ENCODE measurements around the gene SLC51A.

SLC51A gene

DNA sequence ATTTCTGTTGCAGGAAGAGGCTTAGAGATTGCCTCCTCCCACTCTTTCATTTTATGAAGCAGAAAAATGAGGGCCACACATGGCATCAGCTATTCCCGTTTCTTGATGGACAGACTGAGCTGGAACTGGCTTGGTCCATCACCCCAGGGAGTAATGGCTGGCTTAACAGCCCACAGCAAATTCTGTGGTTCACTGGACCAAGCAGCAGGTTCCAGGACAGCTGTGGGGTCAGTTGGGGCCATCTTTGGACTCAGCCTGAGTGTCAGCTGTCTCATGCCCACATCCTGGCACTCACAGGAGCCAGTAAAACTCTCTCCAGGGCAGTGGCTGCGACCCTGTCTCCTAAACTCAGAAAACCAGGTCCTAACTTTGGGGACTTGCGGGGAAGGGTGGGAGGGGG is 41.7 kb upstream of the SLC51A start:
- TF ChIP-seq SPI1 (IDR thresholded peaks at IDR 0.05; ENCODE audit: borderline replicate concordance, low read depth) (no peak), POLR2AphosphoS5 (IDR thresholded peaks at IDR 0.05; ENCODE audit: low read depth) (no peak), GABPA (IDR thresholded peaks at IDR 0.05; ENCODE audit: low read depth) (no peak)
- TF ChIP-seq, protein P1, sequence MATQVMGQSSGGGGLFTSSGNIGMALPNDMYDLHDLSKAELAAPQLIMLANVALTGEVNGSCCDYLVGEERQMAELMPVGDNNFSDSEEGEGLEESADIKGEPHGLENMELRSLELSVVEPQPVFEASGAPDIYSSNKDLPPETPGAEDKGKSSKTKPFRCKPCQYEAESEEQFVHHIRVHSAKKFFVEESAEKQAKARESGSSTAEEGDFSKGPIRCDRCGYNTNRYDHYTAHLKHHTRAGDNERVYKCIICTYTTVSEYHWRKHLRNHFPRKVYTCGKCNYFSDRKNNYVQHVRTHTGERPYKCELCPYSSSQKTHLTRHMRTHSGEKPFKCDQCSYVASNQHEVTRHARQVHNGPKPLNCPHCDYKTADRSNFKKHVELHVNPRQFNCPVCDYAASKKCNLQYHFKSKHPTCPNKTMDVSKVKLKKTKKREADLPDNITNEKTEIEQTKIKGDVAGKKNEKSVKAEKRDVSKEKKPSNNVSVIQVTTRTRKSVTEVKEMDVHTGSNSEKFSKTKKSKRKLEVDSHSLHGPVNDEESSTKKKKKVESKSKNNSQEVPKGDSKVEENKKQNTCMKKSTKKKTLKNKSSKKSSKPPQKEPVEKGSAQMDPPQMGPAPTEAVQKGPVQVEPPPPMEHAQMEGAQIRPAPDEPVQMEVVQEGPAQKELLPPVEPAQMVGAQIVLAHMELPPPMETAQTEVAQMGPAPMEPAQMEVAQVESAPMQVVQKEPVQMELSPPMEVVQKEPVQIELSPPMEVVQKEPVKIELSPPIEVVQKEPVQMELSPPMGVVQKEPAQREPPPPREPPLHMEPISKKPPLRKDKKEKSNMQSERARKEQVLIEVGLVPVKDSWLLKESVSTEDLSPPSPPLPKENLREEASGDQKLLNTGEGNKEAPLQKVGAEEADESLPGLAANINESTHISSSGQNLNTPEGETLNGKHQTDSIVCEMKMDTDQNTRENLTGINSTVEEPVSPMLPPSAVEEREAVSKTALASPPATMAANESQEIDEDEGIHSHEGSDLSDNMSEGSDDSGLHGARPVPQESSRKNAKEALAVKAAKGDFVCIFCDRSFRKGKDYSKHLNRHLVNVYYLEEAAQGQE (IDR thresholded peaks at IDR 0.05; ENCODE audit: insufficient replicate concordance, low read depth), result no peak
- TF ChIP-seq, protein P2, sequence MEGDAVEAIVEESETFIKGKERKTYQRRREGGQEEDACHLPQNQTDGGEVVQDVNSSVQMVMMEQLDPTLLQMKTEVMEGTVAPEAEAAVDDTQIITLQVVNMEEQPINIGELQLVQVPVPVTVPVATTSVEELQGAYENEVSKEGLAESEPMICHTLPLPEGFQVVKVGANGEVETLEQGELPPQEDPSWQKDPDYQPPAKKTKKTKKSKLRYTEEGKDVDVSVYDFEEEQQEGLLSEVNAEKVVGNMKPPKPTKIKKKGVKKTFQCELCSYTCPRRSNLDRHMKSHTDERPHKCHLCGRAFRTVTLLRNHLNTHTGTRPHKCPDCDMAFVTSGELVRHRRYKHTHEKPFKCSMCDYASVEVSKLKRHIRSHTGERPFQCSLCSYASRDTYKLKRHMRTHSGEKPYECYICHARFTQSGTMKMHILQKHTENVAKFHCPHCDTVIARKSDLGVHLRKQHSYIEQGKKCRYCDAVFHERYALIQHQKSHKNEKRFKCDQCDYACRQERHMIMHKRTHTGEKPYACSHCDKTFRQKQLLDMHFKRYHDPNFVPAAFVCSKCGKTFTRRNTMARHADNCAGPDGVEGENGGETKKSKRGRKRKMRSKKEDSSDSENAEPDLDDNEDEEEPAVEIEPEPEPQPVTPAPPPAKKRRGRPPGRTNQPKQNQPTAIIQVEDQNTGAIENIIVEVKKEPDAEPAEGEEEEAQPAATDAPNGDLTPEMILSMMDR (IDR thresholded peaks at IDR 0.05; ENCODE audit: insufficient read depth, low read length), result no peak
- DNase-seq (ENCODE audit: low read depth in 1 of 2, low spot score in 1 of 2), result no peak
- H3K4me3 ChIP-seq (replicated peaks; ENCODE audit: insufficient read depth, low read length), result no peak overlapping the region
- no peaks in the 10 kb centered on the region for H3K27me3 ChIP-seq (ENCODE audit: insufficient read depth, poor library complexity, severe bottlenecking)
- H3K27ac ChIP-seq (replicated peaks), result no peak overlapping the region

DNA sequence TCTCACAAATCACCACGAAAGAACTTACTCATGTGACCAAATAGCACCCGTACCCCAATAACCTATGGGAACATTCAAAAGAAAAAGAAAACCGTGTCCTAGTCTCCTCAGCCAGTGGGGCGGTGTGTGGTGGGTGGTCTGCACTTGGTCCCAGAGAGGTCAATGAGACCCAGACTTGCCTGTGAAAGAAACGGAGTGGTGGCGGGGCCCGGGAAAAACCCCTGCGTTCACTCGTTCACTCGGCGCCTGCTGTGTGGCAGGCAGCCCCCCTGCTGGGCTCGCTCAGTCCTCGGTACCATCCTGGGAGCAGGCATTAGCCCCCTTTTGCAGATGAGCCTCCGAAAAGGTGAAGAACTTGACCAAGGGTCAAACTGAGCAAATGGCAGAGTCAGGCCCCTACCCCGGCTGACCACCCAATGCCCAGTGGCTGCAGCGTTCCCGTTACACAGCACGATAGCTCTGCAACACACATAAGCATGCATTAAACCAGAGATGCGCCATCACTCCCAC is 41.2 kb upstream of the SLC51A start:
- Histone ChIP-seq H3K4me3 (replicated peaks; ENCODE audit: insufficient read depth, low read length) (no peak overlapping the region), H3K27me3 (ENCODE audit: insufficient read depth, poor library complexity, severe bottlenecking) (no peaks in the 10 kb centered on the region), H3K27ac (replicated peaks) (no peak overlapping the region)
- no peak for DNase-seq (ENCODE audit: low read depth in 1 of 2, low spot score in 1 of 2)
- TF ChIP-seq, protein P1 (IDR thresholded peaks at IDR 0.05; ENCODE audit: insufficient replicate concordance, low read depth), result no peak
- TF ChIP-seq SPI1 (IDR thresholded peaks at IDR 0.05; ENCODE audit: borderline replicate concordance, low read depth), result no peak

DNA sequence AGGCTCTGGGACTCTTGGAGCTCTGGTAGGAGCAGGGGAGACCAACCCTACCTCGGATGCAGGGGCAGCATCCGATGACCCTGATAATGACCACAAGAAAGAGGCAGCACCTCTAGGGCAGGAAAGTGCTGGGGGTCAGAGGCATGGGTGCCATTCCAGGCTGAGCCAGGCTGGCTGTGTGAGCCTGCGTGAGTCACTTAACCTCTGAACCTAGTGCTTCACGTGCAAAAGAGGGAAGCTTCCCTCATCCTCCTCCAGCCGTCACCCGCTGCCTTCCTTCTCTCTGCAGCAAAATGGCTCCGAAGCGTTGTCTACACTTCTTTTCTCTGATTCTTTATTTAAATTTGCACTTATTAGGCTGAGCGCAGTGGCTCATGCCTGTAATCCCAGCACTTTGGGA is 40.6 kb upstream of the SLC51A start:
- no peaks in the 10 kb centered on the region for H3K27me3 ChIP-seq (ENCODE audit: insufficient read depth, poor library complexity, severe bottlenecking)
- TF ChIP-seq POLR2AphosphoS5 (IDR thresholded peaks at IDR 0.05; ENCODE audit: low read depth) (no peak), GABPA (IDR thresholded peaks at IDR 0.05; ENCODE audit: low read depth) (no peak), SPI1 (IDR thresholded peaks at IDR 0.05; ENCODE audit: borderline replicate concordance, low read depth) (no peak)
- TF ChIP-seq, protein P1 (IDR thresholded peaks at IDR 0.05; ENCODE audit: insufficient replicate concordance, low read depth), result no peak
- TF ChIP-seq, protein P2 (IDR thresholded peaks at IDR 0.05; ENCODE audit: insufficient read depth, low read length), result no peak
- no peak overlapping the region for H3K27ac ChIP-seq (replicated peaks)
- DNase-seq (ENCODE audit: low read depth in 1 of 2, low spot score in 1 of 2), result no peak
- H3K4me3 ChIP-seq (replicated peaks; ENCODE audit: insufficient read depth, low read length), result no peak overlapping the region
